Measurements from ENCODE around the gene TMEM254. TPM values are rescaled to one million over a fixed set of nuclear protein-coding genes. Genes with fewer than 3 reads are reported as not detected.

The TMEM254 gene
- total RNA-seq, 8 experiments from 2014 or later: 8.9 to 28.5 (median 15.1) TPM

Other genes starting within 250 kb of the TMEM254 start
- gene SFTPD, start 129.6 kb upstream of the TMEM254 start, total RNA-seq: 1 to 10 TPM in 1 of 8 experiments, under 1 TPM in 3, not detected in 4; 0.22 to 1.5 (median 0.65) TPM
- gene PLAC9, start 54.1 kb downstream of the TMEM254 start, total RNA-seq: 10 to 100 TPM in 3 of 8 experiments, 1 to 10 TPM in 1, under 1 TPM in 3, not detected in 1; 0.16 to 47.0 (median 1.0) TPM
- 100 to 1,000 TPM in 3 of 8 experiments, 10 to 100 TPM in 1, 1 to 10 TPM in 4; 4.9 to 197 (median 37.4) TPM for gene ANXA11, start 126.9 kb downstream of the TMEM254 start, total RNA-seq
- 1 to 10 TPM in 1 of 8 experiments, under 1 TPM in 5, not detected in 2; 0.04 to 3.2 (median 0.63) TPM for gene MAT1A, start 211.0 kb downstream of the TMEM254 start, total RNA-seq

Data from motor neuron (in vitro differentiated cells).